GM23338 (cell line): Measurements from ENCODE around the gene DCAF17. TPM values are rescaled to one million over a fixed set of nuclear protein-coding genes. Genes with fewer than 3 reads are reported as not detected.
A peak's percentile ranks its signal among the peaks of the same experiment; 100 is the strongest.

Source experiments
- ATAC-seq: fragments of 200-7000 bp; cut with Tn5 transposase; 3 replicates; pipeline ENCODE4 v1.9.1; 2020
- DNase-seq: peaks from one replicate; pipeline ENCODE4 v3.0.0-alpha.2; 2015; ENCODE audit warnings: low spot score
- H2AFZ ChIP-seq: fragments of 200-600 bp; sonication (generic); 2 replicates; pipeline ENCODE4 v1.8.0; 2016; ENCODE audit warnings: antibody characterized with exemption, mild to moderate bottlenecking, moderate library complexity
- H3F3A ChIP-seq: fragments of 200-600 bp; sonication (generic); replicated peaks from 2 replicates; pipeline ENCODE4 v1.8.0; 2017; ENCODE audit warnings: antibody characterized with exemption, mixed run types, low read depth
- H3K27ac ChIP-seq: fragments of 200-600 bp; sonication (generic); 2 replicates; pipeline ENCODE4 v1.6.1; 2016; ENCODE audit warnings: low read depth
- H3K27me3 ChIP-seq: fragments of 200-600 bp; sonication (generic); 2 replicates; pipeline ENCODE4 v1.8.0; 2016; ENCODE audit warnings: mild to moderate bottlenecking, mixed run types, moderate library complexity; ENCODE audit not compliant: insufficient read depth
- H3K36me3 ChIP-seq: fragments of 200-600 bp; sonication (generic); 2 replicates; pipeline ENCODE4 v1.8.0; 2016; ENCODE audit warnings: mild to moderate bottlenecking; ENCODE audit not compliant: insufficient read depth
- H3K4me1 ChIP-seq: fragments of 200-600 bp; sonication (generic); 2 replicates; pipeline ENCODE4 v1.8.0; 2016; ENCODE audit warnings: mild to moderate bottlenecking, moderate library complexity; ENCODE audit not compliant: insufficient read depth
- H3K4me2 ChIP-seq: fragments of 200-600 bp; sonication (generic); 2 replicates; pipeline ENCODE4 v1.7.1; 2017; ENCODE audit warnings: mixed run types
- H3K4me3 ChIP-seq: fragments of 200-600 bp; sonication (generic); 2 replicates; pipeline ENCODE4 v1.6.1; 2016; ENCODE audit warnings: mixed run types
- H3K79me2 ChIP-seq: fragments of 200-600 bp; sonication (generic); replicated peaks from 2 replicates; pipeline ENCODE4 v1.8.0; 2017; ENCODE audit warnings: mild to moderate bottlenecking; ENCODE audit not compliant: insufficient read depth
- H3K9me2 ChIP-seq: fragments of 200-600 bp; sonication (generic); 2 replicates; pipeline ENCODE4 v1.8.0; 2017; ENCODE audit not compliant: insufficient read depth
- H4K20me1 ChIP-seq: fragments of 200-600 bp; sonication (generic); replicated peaks from 2 replicates; pipeline ENCODE4 v1.8.0; 2017; ENCODE audit warnings: mild to moderate bottlenecking; ENCODE audit not compliant: insufficient read depth
- H3K27ac Mint-ChIP-seq: 2 replicates; pipeline ENCODE4 v1.8.0; 2020; ENCODE audit warnings: inconsistent platforms, mild to moderate bottlenecking, moderate library complexity, mixed read lengths
- H3K27me3 Mint-ChIP-seq: 3 replicates; pipeline ENCODE4 v1.8.0; 2022; ENCODE audit warnings: low read depth, mild to moderate bottlenecking, moderate library complexity, mixed read lengths, inconsistent platforms; ENCODE audit not compliant: insufficient read depth, poor library complexity
- H3K36me3 Mint-ChIP-seq: 3 replicates; pipeline ENCODE4 v1.8.0; 2021; ENCODE audit warnings: low read depth, mild to moderate bottlenecking, inconsistent platforms, moderate library complexity, mixed read lengths
- H3K4me1 Mint-ChIP-seq: 3 replicates; pipeline ENCODE4 v1.8.0; 2020; ENCODE audit warnings: mild to moderate bottlenecking, inconsistent platforms, mixed read lengths
- H3K4me3 Mint-ChIP-seq: 3 replicates; pipeline ENCODE4 v1.8.0; 2021; ENCODE audit warnings: moderate library complexity, mild to moderate bottlenecking, inconsistent platforms, mixed read lengths
- H3K9me3 Mint-ChIP-seq: 3 replicates; pipeline ENCODE4 v1.8.0; 2020; ENCODE audit warnings: moderate library complexity, mild to moderate bottlenecking, inconsistent platforms, mixed read lengths
- CREB1 ChIP-seq: fragments of 250-450 bp; sonication (Bioruptor Pico); IDR thresholded peaks from 2 replicates; pipeline ENCODE4 v1.5.0; 2020; ENCODE audit warnings: low read depth, mild to moderate bottlenecking, moderate library complexity
- CTCF ChIP-seq, 2 experiments: fragments of 200-600 bp in 1 of 2; sonication (generic) in 1 of 2; conservative IDR thresholded peaks; 2 replicates each; pipeline versions ENCODE4 v1.5.1 to v1.6.1; 2016 to 2017; ENCODE audit warnings: antibody characterized with exemption in 2 of 2, low read depth in 2 of 2, mild to moderate bottlenecking in 2 of 2, moderate library complexity in 1 of 2
- EZH2 ChIP-seq: fragments of 200-600 bp; sonication (generic); IDR thresholded peaks from one replicate; pipeline ENCODE4 v1.8.0; 2017; ENCODE audit warnings: antibody characterized with exemption, mild to moderate bottlenecking, low read depth; ENCODE audit not compliant: unreplicated experiment
- EZH2phosphoT487 ChIP-seq: fragments of 200-600 bp; sonication (generic); IDR thresholded peaks from one replicate; pipeline ENCODE4 v1.8.1; 2018; ENCODE audit warnings: antibody characterized with exemption; ENCODE audit not compliant: unreplicated experiment
- JUNB ChIP-seq: IDR thresholded peaks from one replicate; pipeline ENCODE4 v1.6.1; 2016; ENCODE audit warnings: antibody characterized with exemption; ENCODE audit not compliant: unreplicated experiment
- NANOG ChIP-seq: IDR thresholded peaks from 2 replicates; pipeline ENCODE4 v1.6.1; 2016; ENCODE audit warnings: antibody characterized with exemption, borderline replicate concordance
- POLR2AphosphoS5 ChIP-seq: IDR thresholded peaks from 2 replicates; pipeline ENCODE4 v1.6.1; 2016; ENCODE audit warnings: antibody characterized with exemption, low read depth
- REST ChIP-seq: IDR thresholded peaks from one replicate; pipeline ENCODE4 v1.6.1; 2018; ENCODE audit warnings: antibody characterized with exemption; ENCODE audit not compliant: unreplicated experiment
- ZNF331 ChIP-seq: fragments of 250-450 bp; sonication (Bioruptor Pico); IDR thresholded peaks from 2 replicates; pipeline ENCODE4 v1.5.0; 2020; ENCODE audit warnings: low read depth, mild to moderate bottlenecking, moderate library complexity
- polyA plus RNA-seq: library from polyadenylated mRNA; unstranded; fragments of >200 nt; fragmentation: Nextera tagmentation; extraction: Ambion mirVana; gene quantifications from 2 replicates; pipeline ENCODE4 v1.2.1, GENCODE V29; 2016
- total RNA-seq: library from RNA; depleted of rRNA; stranded (reverse); fragments of >200 nt; shearing (Covaris generic); gene quantifications from 2 replicates; pipeline ENCODE4 v1.2.3, GENCODE V29; 2014
- TF ChIP-seq, protein P1 (sequence below): IDR thresholded peaks from 2 replicates; pipeline ENCODE4 v1.6.1; 2016; ENCODE audit warnings: antibody characterized with exemption
- TF ChIP-seq, protein P2 (sequence below): fragments of 250-450 bp; sonication (Bioruptor Pico); IDR thresholded peaks from 2 replicates; pipeline ENCODE4 v1.5.0; 2020; ENCODE audit warnings: mild to moderate bottlenecking, moderate library complexity

The DCAF17 gene
- total and polyA plus RNA-seq, 2 experiments from 2014 or later, result 11.0 to 37.3 TPM

GRCh38 chr2:171432206-171432968 is 1.6 kb upstream of the DCAF17 start:
- Mint-ChIP-seq H3K4me3 (peak overlapping the region; percentile 83), H3K27ac (peak overlapping the region; percentile 97), H3K9me3 (peaks cover 33% of the 10 kb centered on the region), H3K4me1 (peaks cover 24% of the 10 kb centered on the region), H3K27me3 (peaks cover 6% of the 10 kb centered on the region), H3K36me3 (peaks cover 78% of the 10 kb centered on the region)
- Histone ChIP-seq H2AFZ (no peak overlapping the region), H3K27me3 (no peaks in the 10 kb centered on the region), H4K20me1 (no peaks in the 10 kb centered on the region), H3K79me2 (peaks cover 83% of the 10 kb centered on the region), H3K27ac (peak overlapping the region; percentile 100; the same call in 1 of the 2 replicates), H3K4me1 (peaks cover 18% of the 10 kb centered on the region), H3K36me3 (peaks cover 16% of the 10 kb centered on the region), H3K4me3 (peak overlapping the region; percentile 59), H3F3A (peaks cover 7% of the 10 kb centered on the region), H3K4me2 (peak overlapping the region; percentile 97), H3K9me2 (no peaks in the 10 kb centered on the region)
- ATAC-seq, result no peak
- no peak for DNase-seq
- TF ChIP-seq EZH2, result no peak
- TF ChIP-seq REST, result no peak
- no peak for TF ChIP-seq POLR2AphosphoS5
- TF ChIP-seq, protein P1, sequence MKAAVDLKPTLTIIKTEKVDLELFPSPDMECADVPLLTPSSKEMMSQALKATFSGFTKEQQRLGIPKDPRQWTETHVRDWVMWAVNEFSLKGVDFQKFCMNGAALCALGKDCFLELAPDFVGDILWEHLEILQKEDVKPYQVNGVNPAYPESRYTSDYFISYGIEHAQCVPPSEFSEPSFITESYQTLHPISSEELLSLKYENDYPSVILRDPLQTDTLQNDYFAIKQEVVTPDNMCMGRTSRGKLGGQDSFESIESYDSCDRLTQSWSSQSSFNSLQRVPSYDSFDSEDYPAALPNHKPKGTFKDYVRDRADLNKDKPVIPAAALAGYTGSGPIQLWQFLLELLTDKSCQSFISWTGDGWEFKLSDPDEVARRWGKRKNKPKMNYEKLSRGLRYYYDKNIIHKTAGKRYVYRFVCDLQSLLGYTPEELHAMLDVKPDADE, result no peak
- no peak for TF ChIP-seq CTCF (conservative IDR thresholded peaks at IDR 0.05; ENCODE audit: low read depth in 2 of 2)
- no peak for TF ChIP-seq ZNF331 (CRISPR knock-in tag)
- no peak for TF ChIP-seq NANOG
- no peak for TF ChIP-seq JUNB
- TF ChIP-seq CREB1, result no peak
- no peak for TF ChIP-seq EZH2phosphoT487
- TF ChIP-seq, protein P2, sequence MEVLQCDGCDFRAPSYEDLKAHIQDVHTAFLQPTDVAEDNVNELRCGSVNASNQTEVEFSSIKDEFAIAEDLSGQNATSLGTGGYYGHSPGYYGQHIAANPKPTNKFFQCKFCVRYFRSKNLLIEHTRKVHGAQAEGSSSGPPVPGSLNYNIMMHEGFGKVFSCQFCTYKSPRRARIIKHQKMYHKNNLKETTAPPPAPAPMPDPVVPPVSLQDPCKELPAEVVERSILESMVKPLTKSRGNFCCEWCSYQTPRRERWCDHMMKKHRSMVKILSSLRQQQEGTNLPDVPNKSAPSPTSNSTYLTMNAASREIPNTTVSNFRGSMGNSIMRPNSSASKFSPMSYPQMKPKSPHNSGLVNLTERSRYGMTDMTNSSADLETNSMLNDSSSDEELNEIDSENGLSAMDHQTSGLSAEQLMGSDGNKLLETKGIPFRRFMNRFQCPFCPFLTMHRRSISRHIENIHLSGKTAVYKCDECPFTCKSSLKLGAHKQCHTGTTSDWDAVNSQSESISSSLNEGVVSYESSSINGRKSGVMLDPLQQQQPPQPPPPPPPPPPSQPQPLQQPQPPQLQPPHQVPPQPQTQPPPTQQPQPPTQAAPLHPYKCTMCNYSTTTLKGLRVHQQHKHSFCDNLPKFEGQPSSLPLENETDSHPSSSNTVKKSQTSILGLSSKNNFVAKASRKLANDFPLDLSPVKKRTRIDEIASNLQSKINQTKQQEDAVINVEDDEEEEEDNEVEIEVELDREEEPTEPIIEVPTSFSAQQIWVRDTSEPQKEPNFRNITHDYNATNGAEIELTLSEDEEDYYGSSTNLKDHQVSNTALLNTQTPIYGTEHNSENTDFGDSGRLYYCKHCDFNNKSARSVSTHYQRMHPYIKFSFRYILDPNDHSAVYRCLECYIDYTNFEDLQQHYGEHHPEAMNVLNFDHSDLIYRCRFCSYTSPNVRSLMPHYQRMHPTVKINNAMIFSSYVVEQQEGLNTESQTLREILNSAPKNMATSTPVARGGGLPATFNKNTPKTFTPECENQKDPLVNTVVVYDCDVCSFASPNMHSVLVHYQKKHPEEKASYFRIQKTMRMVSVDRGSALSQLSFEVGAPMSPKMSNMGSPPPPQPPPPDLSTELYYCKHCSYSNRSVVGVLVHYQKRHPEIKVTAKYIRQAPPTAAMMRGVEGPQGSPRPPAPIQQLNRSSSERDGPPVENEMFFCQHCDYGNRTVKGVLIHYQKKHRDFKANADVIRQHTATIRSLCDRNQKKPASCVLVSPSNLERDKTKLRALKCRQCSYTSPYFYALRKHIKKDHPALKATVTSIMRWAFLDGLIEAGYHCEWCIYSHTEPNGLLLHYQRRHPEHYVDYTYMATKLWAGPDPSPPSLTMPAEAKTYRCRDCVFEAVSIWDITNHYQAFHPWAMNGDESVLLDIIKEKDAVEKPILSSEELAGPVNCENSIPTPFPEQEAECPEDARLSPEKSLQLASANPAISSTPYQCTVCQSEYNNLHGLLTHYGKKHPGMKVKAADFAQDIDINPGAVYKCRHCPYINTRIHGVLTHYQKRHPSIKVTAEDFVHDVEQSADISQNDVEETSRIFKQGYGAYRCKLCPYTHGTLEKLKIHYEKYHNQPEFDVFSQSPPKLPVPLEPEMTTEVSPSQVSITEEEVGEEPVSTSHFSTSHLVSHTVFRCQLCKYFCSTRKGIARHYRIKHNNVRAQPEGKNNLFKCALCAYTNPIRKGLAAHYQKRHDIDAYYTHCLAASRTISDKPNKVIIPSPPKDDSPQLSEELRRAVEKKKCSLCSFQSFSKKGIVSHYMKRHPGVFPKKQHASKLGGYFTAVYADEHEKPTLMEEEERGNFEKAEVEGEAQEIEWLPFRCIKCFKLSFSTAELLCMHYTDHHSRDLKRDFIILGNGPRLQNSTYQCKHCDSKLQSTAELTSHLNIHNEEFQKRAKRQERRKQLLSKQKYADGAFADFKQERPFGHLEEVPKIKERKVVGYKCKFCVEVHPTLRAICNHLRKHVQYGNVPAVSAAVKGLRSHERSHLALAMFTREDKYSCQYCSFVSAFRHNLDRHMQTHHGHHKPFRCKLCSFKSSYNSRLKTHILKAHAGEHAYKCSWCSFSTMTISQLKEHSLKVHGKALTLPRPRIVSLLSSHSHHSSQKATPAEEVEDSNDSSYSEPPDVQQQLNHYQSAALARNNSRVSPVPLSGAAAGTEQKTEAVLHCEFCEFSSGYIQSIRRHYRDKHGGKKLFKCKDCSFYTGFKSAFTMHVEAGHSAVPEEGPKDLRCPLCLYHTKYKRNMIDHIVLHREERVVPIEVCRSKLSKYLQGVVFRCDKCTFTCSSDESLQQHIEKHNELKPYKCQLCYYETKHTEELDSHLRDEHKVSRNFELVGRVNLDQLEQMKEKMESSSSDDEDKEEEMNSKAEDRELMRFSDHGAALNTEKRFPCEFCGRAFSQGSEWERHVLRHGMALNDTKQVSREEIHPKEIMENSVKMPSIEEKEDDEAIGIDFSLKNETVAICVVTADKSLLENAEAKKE (CRISPR knock-in tag), result no peak
